ENCODE data around the gene TCTN2.

DNA sequence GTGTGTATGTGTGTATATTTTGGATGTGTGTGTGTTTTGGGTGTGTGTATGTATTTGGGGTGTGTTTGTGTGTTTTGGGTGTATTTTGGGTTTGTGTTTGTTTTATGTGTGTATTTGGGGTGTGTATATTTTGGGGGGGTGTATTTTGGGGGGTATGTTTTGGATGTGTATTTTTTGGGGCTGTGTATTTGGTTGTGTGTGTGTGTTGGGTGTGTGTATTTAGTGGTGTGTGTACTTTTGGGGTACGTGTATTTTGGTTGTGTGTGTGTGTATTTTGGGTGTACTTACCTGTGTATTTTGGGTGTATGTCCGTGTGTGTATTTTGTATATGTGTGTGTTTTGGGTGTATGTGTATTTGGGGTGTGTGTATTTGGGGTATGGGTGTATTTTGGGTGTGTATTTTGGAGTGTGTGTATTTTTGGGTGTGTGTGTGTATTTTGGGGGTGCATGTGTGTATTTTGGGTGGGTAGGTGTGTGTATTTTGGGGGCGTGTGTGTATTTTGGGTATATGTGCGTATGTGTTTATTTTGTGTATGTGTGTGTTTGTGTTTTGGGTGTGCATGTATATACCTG is 16.7 kb upstream of the TCTN2 start:
- no peak for TF ChIP-seq REST (IDR thresholded peaks at IDR 0.05; ENCODE audit: unreplicated experiment)
- TF ChIP-seq, protein P1, sequence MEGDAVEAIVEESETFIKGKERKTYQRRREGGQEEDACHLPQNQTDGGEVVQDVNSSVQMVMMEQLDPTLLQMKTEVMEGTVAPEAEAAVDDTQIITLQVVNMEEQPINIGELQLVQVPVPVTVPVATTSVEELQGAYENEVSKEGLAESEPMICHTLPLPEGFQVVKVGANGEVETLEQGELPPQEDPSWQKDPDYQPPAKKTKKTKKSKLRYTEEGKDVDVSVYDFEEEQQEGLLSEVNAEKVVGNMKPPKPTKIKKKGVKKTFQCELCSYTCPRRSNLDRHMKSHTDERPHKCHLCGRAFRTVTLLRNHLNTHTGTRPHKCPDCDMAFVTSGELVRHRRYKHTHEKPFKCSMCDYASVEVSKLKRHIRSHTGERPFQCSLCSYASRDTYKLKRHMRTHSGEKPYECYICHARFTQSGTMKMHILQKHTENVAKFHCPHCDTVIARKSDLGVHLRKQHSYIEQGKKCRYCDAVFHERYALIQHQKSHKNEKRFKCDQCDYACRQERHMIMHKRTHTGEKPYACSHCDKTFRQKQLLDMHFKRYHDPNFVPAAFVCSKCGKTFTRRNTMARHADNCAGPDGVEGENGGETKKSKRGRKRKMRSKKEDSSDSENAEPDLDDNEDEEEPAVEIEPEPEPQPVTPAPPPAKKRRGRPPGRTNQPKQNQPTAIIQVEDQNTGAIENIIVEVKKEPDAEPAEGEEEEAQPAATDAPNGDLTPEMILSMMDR (conservative IDR thresholded peaks at IDR 0.05; ENCODE audit: low read depth in 2 of 2): no peak

All from GM23338 (cell line).